Adipose tissue (tissue), 3 donors: ENCODE measurements around the gene CDH4. TPM values are rescaled to one million over a fixed set of nuclear protein-coding genes. Genes with fewer than 3 reads are reported as not detected.

ENCODE experiments used
- H3K27ac ChIP-seq: one replicate; pipeline ENCODE4 v1.5.1; 2013; ENCODE audit warnings: low read depth, low read length
- WGBS, 3 donors: extraction: QIAGEN DNeasy Blood & Tissue Kit; methylation state at CpG; one replicate each; pipeline ENCODE4 v1.1.7; 2013; 5-methylcytosine and 5-hydroxymethylcytosine counted together
- polyA plus RNA-seq, 3 donors: library from polyadenylated mRNA; stranded (reverse); fragments of 200-250 nt; gene quantifications; one replicate each; pipeline ENCODE4 v1.2.3, GENCODE V29; 2013
- donor health status: healthy with polysubstance abuse.
- donor health status: Bipolar disorder and iron deficiency.
- donor health status: healthy.

The CDH4 gene
- polyA plus RNA-seq, 3 donors = 0.04 to 0.11 (median 0.05) TPM

- WGBS, 3 donors = 67 to 70% (median 70%) methylated on average over 31 to 33 of the region's 33 CpGs
These were observed 43.9 kb downstream of the CDH4 start for GRCh38 chr20:61295682-61296628.

GRCh38 chr20:61296629-61297019 is 44.6 kb downstream of the CDH4 start:
- no peak overlapping the region for H3K27ac ChIP-seq
- whole genome bisulfite sequencing, 3 donors = 79 to 84% (median 84%) methylated on average over 14 of the region's 14 CpGs

More at GRCh38 chr20:61295682-61296628, 43.9 kb downstream of the CDH4 start:
- H3K27ac ChIP-seq = no peak overlapping the region

- 88 to 94% (median 92%) methylated on average over 16 of the region's 16 CpGs for WGBS, 3 donors
- no peak overlapping the region for H3K27ac ChIP-seq
These were observed 45.4 kb downstream of the CDH4 start for GRCh38 chr20:61297491-61297890.

GRCh38 chr20:61297986-61298385 is 45.9 kb downstream of the CDH4 start:
- H3K27ac ChIP-seq = no peak overlapping the region
- 78 to 91% (median 89%) methylated on average over 17 of the region's 17 CpGs for WGBS, 3 donors

- H3K27ac ChIP-seq = no peak overlapping the region
- 88 to 90% (median 89%) methylated on average over 6 of the region's 6 CpGs for WGBS, 3 donors
These were observed 46.6 kb downstream of the CDH4 start for GRCh38 chr20:61298661-61299060.

GRCh38 chr20:61299104-61299503 is 47.0 kb downstream of the CDH4 start:
- WGBS, 3 donors = 74 to 83% (median 80%) methylated on average over 11 of the region's 11 CpGs

GRCh38 chr20:61299618-61300017 is 47.6 kb downstream of the CDH4 start:
- no peak overlapping the region for H3K27ac ChIP-seq
- 32 to 55% (median 51%) methylated on average over 7 of the region's 7 CpGs for WGBS, 3 donors

More at GRCh38 chr20:61299104-61299503, 47.0 kb downstream of the CDH4 start:
- H3K27ac ChIP-seq = no peak overlapping the region

GRCh38 chr20:61300293-61300692 is 48.2 kb downstream of the CDH4 start:
- H3K27ac ChIP-seq = no peak overlapping the region
- 82 to 85% (median 84%) methylated on average over 14 of the region's 14 CpGs for WGBS, 3 donors

- H3K27ac ChIP-seq = no peak overlapping the region
- 65 to 73% (median 69%) methylated on average over 10 of the region's 10 CpGs for WGBS, 3 donors
These were observed 48.6 kb downstream of the CDH4 start for GRCh38 chr20:61300709-61301108.

GRCh38 chr20:61301711-61302525 is 49.9 kb downstream of the CDH4 start:
- no peak overlapping the region for H3K27ac ChIP-seq
- 72 to 79% (median 74%) methylated on average over 21 of the region's 21 CpGs for WGBS, 3 donors

GRCh38 chr20:61303217-61303616 is 51.2 kb downstream of the CDH4 start:
- H3K27ac ChIP-seq = no peak overlapping the region
- 80 to 91% (median 88%) methylated on average over 8 of the region's 8 CpGs for WGBS, 3 donors

GRCh38 chr20:61303675-61304074 is 51.6 kb downstream of the CDH4 start:
- 51 to 76% (median 71%) methylated on average over 12 of the region's 12 CpGs for WGBS, 3 donors
- no peak overlapping the region for H3K27ac ChIP-seq

- no peak overlapping the region for H3K27ac ChIP-seq
- 88 to 95% (median 94%) methylated on average over 8 of the region's 8 CpGs for WGBS, 3 donors
These were observed 52.7 kb downstream of the CDH4 start for GRCh38 chr20:61304750-61305149.

- no peak overlapping the region for H3K27ac ChIP-seq
- WGBS, 3 donors = 79 to 86% (median 82%) methylated on average over 10 of the region's 10 CpGs
These were observed 54.9 kb downstream of the CDH4 start for GRCh38 chr20:61306937-61307475.

- no peak overlapping the region for H3K27ac ChIP-seq
- WGBS, 3 donors = 49 to 61% (median 59%) methylated on average over 15 of the region's 15 CpGs
These were observed 55.8 kb downstream of the CDH4 start for GRCh38 chr20:61307686-61308476.

GRCh38 chr20:61308477-61308774 is 56.4 kb downstream of the CDH4 start:
- WGBS, 3 donors = 31 to 53% (median 43%) methylated on average over 2 of the region's 2 CpGs
- H3K27ac ChIP-seq = no peak overlapping the region

GRCh38 chr20:61310954-61311353 is 58.9 kb downstream of the CDH4 start:
- H3K27ac ChIP-seq = no peak overlapping the region
- WGBS, 3 donors = 63 to 72% (median 67%) methylated on average over 7 of the region's 7 CpGs

- no peak overlapping the region for H3K27ac ChIP-seq
- 78 to 88% (median 82%) methylated on average over 13 of the region's 13 CpGs for WGBS, 3 donors
These were observed 59.8 kb downstream of the CDH4 start for GRCh38 chr20:61311656-61312387.
